HG02852 (cell line): ENCODE measurements around the gene PTPRR.
"Not testable (repeated sequence)": the region's sequence is repeated elsewhere in the genome, so short reads cannot be mapped to it uniquely, and the experiment has no call there.

Source experiments
- ATAC-seq: cut with Tn5 transposase; IDR thresholded peaks from one replicate; pipeline ENCODE4 v1.9.1; 2021; ENCODE audit warnings: mild to moderate bottlenecking, moderate library complexity; ENCODE audit not compliant: unreplicated experiment

The PTPRR gene

GRCh38 chr12:70749931-70750330, 170.6 kb downstream of the PTPRR start:
- ATAC-seq, result no peak

- ATAC-seq, result no peak
Measured at GRCh38 chr12:70748809-70749208, 171.7 kb downstream of the PTPRR start.

DNA sequence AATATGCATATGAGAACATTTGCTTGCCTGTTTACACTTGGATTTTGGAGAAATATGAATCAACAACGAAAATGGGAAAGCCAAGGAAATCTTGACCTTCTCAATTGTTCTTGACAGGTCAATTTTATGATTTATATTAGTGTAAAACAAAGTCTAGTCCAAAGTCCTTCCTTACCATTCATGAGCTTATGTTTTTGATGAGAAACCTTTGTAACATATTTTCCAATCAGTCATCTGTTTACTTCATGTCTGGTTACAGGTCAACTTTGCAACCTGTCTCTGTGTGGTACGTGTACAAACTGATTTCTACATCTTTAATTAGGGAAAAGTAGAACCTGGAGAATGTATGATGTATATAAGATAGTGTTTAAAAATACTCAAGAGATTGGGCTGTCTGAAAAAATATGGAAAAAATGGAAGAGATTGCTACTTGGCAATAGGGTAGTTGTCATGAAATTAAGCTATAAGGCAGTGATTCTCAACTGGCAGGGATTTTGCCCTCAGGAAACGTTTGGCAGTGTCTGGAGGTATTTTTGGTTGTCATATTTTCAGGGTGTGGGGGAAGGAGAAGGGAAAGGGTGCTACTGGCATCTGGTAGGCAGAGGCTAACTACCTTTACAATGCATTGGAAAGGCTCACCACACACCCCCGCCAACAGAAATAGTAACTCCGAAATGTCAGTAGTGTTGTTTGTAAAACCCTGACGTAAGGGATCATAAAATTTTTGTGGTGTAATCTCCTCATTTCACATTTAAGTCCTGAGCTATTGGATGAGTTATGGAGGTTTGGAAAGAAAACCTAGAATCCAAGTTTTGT, 172.9 kb downstream of the PTPRR start:
- ATAC-seq, result no peak

DNA sequence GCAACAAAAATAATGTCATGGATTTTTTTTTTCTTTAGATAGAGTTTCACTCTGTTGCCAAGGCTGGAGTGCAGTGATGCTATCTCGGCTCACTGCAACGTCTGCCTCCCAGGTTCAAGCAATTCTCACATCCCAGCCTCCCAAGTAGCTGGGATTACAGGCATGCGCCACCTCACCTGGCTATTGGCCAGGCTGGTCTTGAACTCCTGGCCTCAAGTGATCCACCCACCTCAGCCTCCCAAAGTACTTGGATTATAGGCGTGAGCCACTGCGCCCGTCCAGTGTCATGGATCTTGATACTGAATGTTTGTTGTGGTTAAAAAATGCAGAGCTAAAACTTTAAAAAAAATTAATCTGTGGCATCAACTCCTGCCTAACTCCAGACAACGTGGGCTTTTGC, 175.5 kb downstream of the PTPRR start:
- ATAC-seq, result no peak

DNA sequence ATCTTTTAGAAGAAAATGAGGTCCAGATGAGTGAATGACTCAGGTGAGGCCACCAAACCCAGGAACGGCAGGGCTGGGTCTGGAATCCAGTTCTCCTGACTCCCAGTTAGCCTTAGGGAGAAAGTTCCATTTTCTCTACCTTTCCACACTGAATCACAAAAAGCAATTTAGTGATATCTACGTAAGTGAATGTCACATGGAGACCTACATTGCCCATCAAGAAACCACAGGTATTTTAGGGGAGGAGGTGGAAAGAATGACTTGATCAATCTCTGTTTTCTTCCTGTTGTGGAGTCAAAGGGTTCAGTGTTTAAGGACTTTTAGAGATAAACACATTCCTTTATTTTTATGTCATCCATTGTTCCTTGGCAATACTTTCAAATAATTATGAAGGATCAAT, 176.4 kb downstream of the PTPRR start:
- ATAC-seq, result no peak

- no peak for ATAC-seq
Measured at GRCh38 chr12:70741256-70741655, 179.3 kb downstream of the PTPRR start.

- ATAC-seq, result no peak
Measured at GRCh38 chr12:70739756-70740155, 180.8 kb downstream of the PTPRR start.

- no peak for ATAC-seq
Measured at GRCh38 chr12:70736351-70737133, 184.0 kb downstream of the PTPRR start.

DNA sequence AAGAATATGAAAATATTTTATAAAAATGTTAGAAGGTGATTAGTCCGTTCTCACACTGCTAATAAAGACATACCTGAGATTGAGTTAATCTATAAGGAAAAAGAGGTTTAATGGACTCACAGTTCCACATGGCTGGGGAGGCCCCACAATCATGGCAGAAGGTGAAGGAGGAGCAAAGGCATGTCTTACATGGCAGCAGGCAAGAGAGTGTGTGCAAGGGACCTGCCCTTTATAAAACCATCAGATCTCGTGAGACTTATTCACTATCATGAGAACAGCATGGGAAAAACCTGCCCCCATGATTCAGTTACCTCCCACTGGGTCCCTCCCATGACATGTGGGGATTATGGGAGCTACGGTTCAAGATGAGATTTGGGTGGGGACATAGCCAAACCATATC, 185.3 kb downstream of the PTPRR start:
- not testable (repeated sequence) for ATAC-seq

- ATAC-seq, result peak; percentile 86
Measured at GRCh38 chr12:70733385-70733784, 187.2 kb downstream of the PTPRR start.

DNA sequence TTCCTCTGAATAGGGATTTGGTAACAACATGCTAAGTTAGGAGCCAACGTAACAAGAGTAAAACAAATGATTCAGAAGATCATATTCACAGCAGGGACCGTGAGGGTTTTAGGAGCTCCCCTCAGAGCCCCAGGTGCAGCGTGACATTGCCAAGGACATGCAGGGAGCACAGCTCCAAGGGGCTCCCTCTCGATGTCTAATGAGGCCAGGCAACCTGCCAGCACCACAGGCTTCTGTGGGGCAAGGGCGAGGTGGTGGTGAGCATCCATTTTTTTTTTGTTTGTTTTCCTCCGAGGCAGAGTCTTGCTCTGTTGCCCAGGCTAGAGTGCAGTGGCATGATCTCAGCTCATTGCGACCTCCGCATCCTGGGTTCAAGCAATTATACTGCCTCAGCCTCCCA, 188.3 kb downstream of the PTPRR start:
- no peak for ATAC-seq

DNA sequence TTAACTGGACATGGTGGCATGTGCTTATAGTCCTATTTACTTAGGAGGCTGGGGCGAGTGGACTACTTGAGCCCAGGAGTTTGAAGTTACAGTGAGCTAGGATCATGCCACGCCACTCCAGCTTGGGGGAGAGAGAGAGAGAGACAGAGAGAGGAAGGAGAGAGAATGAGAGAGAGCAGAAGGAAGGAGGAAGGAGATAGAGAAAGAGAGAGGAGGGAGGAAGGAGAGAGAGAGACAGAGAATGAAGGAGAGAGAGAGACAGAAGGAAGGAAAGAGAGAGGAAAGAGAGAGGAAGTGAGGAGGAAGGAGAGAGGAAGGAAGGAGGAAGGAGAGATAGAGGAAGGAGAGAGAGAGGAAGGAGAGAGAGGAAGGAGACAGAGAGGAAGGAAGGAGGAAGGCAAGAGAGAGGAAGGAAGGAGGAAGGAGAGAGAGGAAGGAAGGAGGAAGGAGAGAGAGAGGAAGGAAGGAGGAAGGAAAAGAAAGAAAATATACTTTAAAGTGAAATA, 189.8 kb downstream of the PTPRR start:
- ATAC-seq, result no peak

GRCh38 chr12:70724444-70724843, 196.1 kb downstream of the PTPRR start:
- ATAC-seq, result no peak

- no peak for ATAC-seq
Measured at GRCh38 chr12:70722584-70723343, 197.8 kb downstream of the PTPRR start.

DNA sequence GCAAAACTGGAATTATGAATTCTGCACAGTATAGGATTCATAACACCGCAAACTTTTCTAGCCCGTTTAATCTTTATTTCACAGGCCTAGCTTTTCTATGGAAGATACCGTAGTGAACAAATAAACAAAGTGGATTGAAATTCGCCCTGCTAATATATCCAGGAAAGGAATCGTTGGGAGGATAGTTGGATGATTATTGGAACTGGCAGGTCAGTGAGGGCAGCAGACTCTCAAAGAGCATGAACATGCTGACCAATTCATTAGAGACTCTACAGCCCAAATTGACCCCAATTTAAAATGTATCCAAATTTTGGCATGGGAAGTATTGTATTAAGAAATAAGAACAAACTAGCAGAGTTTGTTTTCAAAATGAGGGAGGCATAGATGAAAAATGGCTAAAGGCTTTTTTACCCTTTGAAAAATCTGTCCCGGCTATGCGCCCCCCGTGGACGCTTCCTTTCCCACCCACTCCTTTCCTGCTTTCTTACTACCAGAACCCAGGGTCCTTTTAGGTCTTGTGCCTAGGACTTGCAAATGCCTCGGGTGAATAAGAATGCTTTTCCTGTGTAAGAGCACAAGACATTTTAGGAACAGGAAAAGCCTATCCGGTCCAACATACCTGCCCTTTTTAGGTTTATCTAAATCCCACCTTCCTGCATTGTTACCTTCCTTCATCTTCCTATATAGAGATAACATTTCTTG, 198.7 kb downstream of the PTPRR start:
- no peak for ATAC-seq

DNA sequence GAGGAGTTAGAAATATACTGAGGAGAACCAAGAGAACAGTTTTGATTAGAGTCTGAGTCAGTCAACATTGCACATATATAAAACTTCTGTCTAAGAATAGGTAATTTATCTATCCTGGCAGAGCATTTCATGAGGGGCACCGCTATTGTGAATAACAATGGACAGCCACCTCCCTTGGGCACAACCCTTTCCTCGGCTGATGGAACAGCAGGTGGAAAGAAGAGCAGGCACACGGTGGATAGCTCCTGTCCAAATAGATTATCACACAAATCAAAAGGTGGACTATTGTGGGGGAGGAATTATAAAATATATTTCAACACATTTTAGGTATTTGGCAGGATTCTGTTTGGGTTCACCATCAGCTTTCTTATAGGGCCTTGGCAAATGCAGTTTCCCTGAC, 199.3 kb downstream of the PTPRR start:
- ATAC-seq, result no peak

- peak; percentile 54 for ATAC-seq
Measured at GRCh38 chr12:70719672-70720420, 200.7 kb downstream of the PTPRR start.

- ATAC-seq, result no peak
Measured at GRCh38 chr12:70719071-70719470, 201.5 kb downstream of the PTPRR start.

DNA sequence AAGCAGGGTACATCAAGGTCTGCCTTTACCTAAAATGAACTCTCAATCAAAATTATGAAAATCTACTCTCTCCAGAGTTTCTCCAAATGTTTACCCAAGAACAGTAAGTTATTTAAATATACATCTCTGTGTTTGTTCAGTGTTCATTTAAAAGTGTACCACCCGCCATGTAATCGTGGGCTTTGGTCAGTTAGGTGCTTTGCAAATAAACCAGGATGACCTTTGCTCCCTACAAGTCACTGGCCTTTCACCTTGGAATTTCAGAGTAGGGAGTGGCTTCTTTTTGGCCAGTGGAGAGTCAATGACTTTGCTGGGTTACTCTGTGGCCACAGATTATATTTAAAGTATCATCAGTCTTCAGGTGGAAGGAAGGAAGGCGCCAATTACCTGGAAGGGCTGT, 208.7 kb downstream of the PTPRR start:
- ATAC-seq, result no peak

- no peak for ATAC-seq
Measured at GRCh38 chr12:70709022-70709421, 211.5 kb downstream of the PTPRR start.
